ENCODE data around the gene MAD1L1.

The MAD1L1 gene

GRCh38 chr7:2266911-2267310 is 34.2 kb upstream of the MAD1L1 start:
- TF ChIP-seq GATA2 (IDR thresholded peaks at IDR 0.05; ENCODE audit: low read depth, low read length) (no peak), GATA3 (IDR thresholded peaks at IDR 0.05; ENCODE audit: low read depth, low read length) (no peak)

GRCh38 chr7:2264158-2264557 is 31.4 kb upstream of the MAD1L1 start:
- TF ChIP-seq GATA3 (IDR thresholded peaks at IDR 0.05; ENCODE audit: low read depth, low read length) (no peak), GATA2 (IDR thresholded peaks at IDR 0.05; ENCODE audit: low read depth, low read length) (no peak)

GRCh38 chr7:2263176-2263575 is 30.4 kb upstream of the MAD1L1 start:
- TF ChIP-seq GATA2 (IDR thresholded peaks at IDR 0.05; ENCODE audit: low read depth, low read length) (no peak), GATA3 (IDR thresholded peaks at IDR 0.05; ENCODE audit: low read depth, low read length) (no peak)

- TF ChIP-seq GATA3 (IDR thresholded peaks at IDR 0.05; ENCODE audit: low read depth, low read length) = no peak
- no peak for TF ChIP-seq GATA2 (IDR thresholded peaks at IDR 0.05; ENCODE audit: low read depth, low read length)
Measured at GRCh38 chr7:2261611-2262010, 28.9 kb upstream of the MAD1L1 start.

- no peak for TF ChIP-seq GATA2 (IDR thresholded peaks at IDR 0.05; ENCODE audit: low read depth, low read length)
- no peak for TF ChIP-seq GATA3 (IDR thresholded peaks at IDR 0.05; ENCODE audit: low read depth, low read length)
Measured at GRCh38 chr7:2260820-2261219, 28.1 kb upstream of the MAD1L1 start.

- TF ChIP-seq GATA3 (IDR thresholded peaks at IDR 0.05; ENCODE audit: low read depth, low read length) = no peak
- no peak for TF ChIP-seq GATA2 (IDR thresholded peaks at IDR 0.05; ENCODE audit: low read depth, low read length)
Measured at GRCh38 chr7:2259480-2259879, 26.7 kb upstream of the MAD1L1 start.

GRCh38 chr7:2258661-2259365 is 26.1 kb upstream of the MAD1L1 start:
- no peak for TF ChIP-seq GATA2 (IDR thresholded peaks at IDR 0.05; ENCODE audit: low read depth, low read length)
- no peak for TF ChIP-seq GATA3 (IDR thresholded peaks at IDR 0.05; ENCODE audit: low read depth, low read length)

- no peak for TF ChIP-seq GATA2 (IDR thresholded peaks at IDR 0.05; ENCODE audit: low read depth, low read length)
- no peak for TF ChIP-seq GATA3 (IDR thresholded peaks at IDR 0.05; ENCODE audit: low read depth, low read length)
Measured at GRCh38 chr7:2257651-2258050, 24.9 kb upstream of the MAD1L1 start.

GRCh38 chr7:2257046-2257551 is 24.4 kb upstream of the MAD1L1 start:
- TF ChIP-seq GATA3 (IDR thresholded peaks at IDR 0.05; ENCODE audit: low read depth, low read length) (no peak), GATA2 (IDR thresholded peaks at IDR 0.05; ENCODE audit: low read depth, low read length) (no peak)

- TF ChIP-seq GATA2 (IDR thresholded peaks at IDR 0.05; ENCODE audit: low read depth, low read length) = no peak
- TF ChIP-seq GATA3 (IDR thresholded peaks at IDR 0.05; ENCODE audit: low read depth, low read length) = no peak
Measured at GRCh38 chr7:2256306-2257045, 23.7 kb upstream of the MAD1L1 start.

GRCh38 chr7:2255145-2256139 is 22.7 kb upstream of the MAD1L1 start:
- TF ChIP-seq GATA2 (IDR thresholded peaks at IDR 0.05; ENCODE audit: low read depth, low read length) (no peak), GATA3 (IDR thresholded peaks at IDR 0.05; ENCODE audit: low read depth, low read length) (no peak)

GRCh38 chr7:2254429-2255144 is 21.8 kb upstream of the MAD1L1 start:
- TF ChIP-seq GATA2 (IDR thresholded peaks at IDR 0.05; ENCODE audit: low read depth, low read length) (no peak), GATA3 (IDR thresholded peaks at IDR 0.05; ENCODE audit: low read depth, low read length) (no peak)

GRCh38 chr7:2253525-2254244 is 20.9 kb upstream of the MAD1L1 start:
- no peak for TF ChIP-seq GATA2 (IDR thresholded peaks at IDR 0.05; ENCODE audit: low read depth, low read length)
- no peak for TF ChIP-seq GATA3 (IDR thresholded peaks at IDR 0.05; ENCODE audit: low read depth, low read length)
